Endodermal cell (in vitro differentiated cells): ENCODE results near the gene FAM200B. TPM values are rescaled to one million over a fixed set of nuclear protein-coding genes. Genes with fewer than 3 reads are reported as not detected.

Experiments
- DNase-seq: peaks from one replicate; pipeline ENCODE4 v3.0.0-alpha.2; 2017
- H3K27ac ChIP-seq: 2 replicates; pipeline ENCODE4 v1.5.1; 2013; ENCODE audit warnings: mild to moderate bottlenecking, low read depth, low read length, moderate library complexity
- H3K27me3 ChIP-seq: 2 replicates; pipeline ENCODE4 v1.6.1; 2013; ENCODE audit warnings: mild to moderate bottlenecking, low read length, moderate library complexity; ENCODE audit not compliant: insufficient read depth, control insufficient read depth, poor library complexity, severe bottlenecking
- H3K36me3 ChIP-seq: 2 replicates; pipeline ENCODE4 v1.7.0; 2013; ENCODE audit warnings: mild to moderate bottlenecking, low read length, moderate library complexity; ENCODE audit not compliant: control insufficient read depth, insufficient read depth
- H3K4me1 ChIP-seq: one replicate; pipeline ENCODE4 v1.7.0; 2013; ENCODE audit warnings: low read length; ENCODE audit not compliant: control insufficient read depth, insufficient read depth
- H3K4me3 ChIP-seq: 2 replicates; pipeline ENCODE4 v1.5.1; 2013; ENCODE audit warnings: mild to moderate bottlenecking, low read length, moderate library complexity
- H3K9ac ChIP-seq: 2 replicates; pipeline ENCODE4 v1.6.1; 2013; ENCODE audit warnings: mild to moderate bottlenecking, low read length, moderate library complexity; ENCODE audit not compliant: poor library complexity, severe bottlenecking; ENCODE audit errors: extremely low read depth
- H3K9me3 ChIP-seq: 2 replicates; pipeline ENCODE4 v1.6.1; 2013; ENCODE audit warnings: mild to moderate bottlenecking, low read length, moderate library complexity; ENCODE audit not compliant: control insufficient read depth
- H3K27ac Mint-ChIP-seq: 2 replicates; pipeline ENCODE4 v1.8.0; 2020; ENCODE audit warnings: mixed read lengths
- H3K27me3 Mint-ChIP-seq: 2 replicates; pipeline ENCODE4 v1.8.0; 2021; ENCODE audit warnings: mild to moderate bottlenecking, mixed read lengths; ENCODE audit not compliant: insufficient read depth
- H3K36me3 Mint-ChIP-seq: 2 replicates; pipeline ENCODE4 v1.8.0; 2020; ENCODE audit warnings: low read depth, mixed read lengths
- H3K4me1 Mint-ChIP-seq: 2 replicates; pipeline ENCODE4 v1.8.0; 2020; ENCODE audit warnings: mixed read lengths
- H3K4me3 Mint-ChIP-seq: 2 replicates; pipeline ENCODE4 v1.8.0; 2020; ENCODE audit warnings: mild to moderate bottlenecking, moderate library complexity, mixed read lengths
- H3K9me3 Mint-ChIP-seq: 2 replicates; pipeline ENCODE4 v1.8.0; 2020; ENCODE audit warnings: mild to moderate bottlenecking, mixed read lengths
- WGBS, 2 experiments: methylation state at CpG; one replicate each; pipeline versions ENCODE4 v1.1.5 to v1.1.7; 2013; ENCODE audit warnings: missing lambda C conversion rate in 2 of 2, mixed read lengths in 1 of 2; ENCODE audit not compliant: insufficient coverage in 1 of 2, insufficient read length in 1 of 2; 5-methylcytosine and 5-hydroxymethylcytosine counted together
- total RNA-seq, 2 donors: library from RNA; stranded (reverse); fragmentation: NEBNext Ultra II Directional in 1 of 2; extraction: Animal tissue kit (Norgen Biotek cat#: 25700) in 1 of 2; gene quantifications; 2 replicates in 1 of 2; 3 replicates in 1 of 2; pipeline ENCODE4 v1.2.1, GENCODE V29; 2021
- TF ChIP-seq, protein P1 (sequence below): fragments of 200-600 bp; sonication (generic); conservative IDR thresholded peaks from 2 replicates; pipeline ENCODE4 v1.5.0; 2021; ENCODE audit warnings: antibody characterized with exemption, mild to moderate bottlenecking

FAM200B gene
- total RNA-seq, 2 donors from 2014 or later, result 18.1 to 27.8 TPM

DNA sequence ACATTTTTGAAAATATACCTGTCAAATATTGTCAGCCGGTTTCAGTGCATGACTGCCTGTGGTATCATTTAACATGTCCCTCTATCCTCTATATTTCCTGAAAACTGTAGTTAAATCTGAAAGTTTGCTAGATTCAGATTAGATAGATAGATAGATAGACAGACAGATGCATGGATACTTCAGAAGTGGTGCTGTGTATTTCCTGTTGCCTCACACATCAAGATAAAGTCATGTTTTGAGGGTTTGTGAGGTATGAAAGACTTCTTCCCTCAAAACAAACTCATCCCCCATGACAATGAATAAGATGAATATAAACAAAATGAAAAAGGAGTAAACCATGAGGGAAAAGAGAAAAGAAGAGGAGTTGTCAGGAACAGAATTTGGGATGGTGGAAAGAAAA, 15.2 kb downstream of the FAM200B start:
- no peak overlapping the region for H3K4me3 ChIP-seq
- WGBS, 2 experiments, result 100% methylated on average over 1 of the region's 1 CpG; no CpG with 5 or more reads in 1 of the 2 experiments
- H3K4me1 ChIP-seq, result no peaks in the 10 kb centered on the region
- Mint-ChIP-seq H3K27ac (no peak overlapping the region), H3K27me3 (peaks cover 8% of the 10 kb centered on the region), H3K36me3 (peaks cover 7% of the 10 kb centered on the region), H3K9me3 (peaks cover 38% of the 10 kb centered on the region), H3K4me3 (no peak overlapping the region), H3K4me1 (peaks cover 16% of the 10 kb centered on the region)
- TF ChIP-seq, protein P1, sequence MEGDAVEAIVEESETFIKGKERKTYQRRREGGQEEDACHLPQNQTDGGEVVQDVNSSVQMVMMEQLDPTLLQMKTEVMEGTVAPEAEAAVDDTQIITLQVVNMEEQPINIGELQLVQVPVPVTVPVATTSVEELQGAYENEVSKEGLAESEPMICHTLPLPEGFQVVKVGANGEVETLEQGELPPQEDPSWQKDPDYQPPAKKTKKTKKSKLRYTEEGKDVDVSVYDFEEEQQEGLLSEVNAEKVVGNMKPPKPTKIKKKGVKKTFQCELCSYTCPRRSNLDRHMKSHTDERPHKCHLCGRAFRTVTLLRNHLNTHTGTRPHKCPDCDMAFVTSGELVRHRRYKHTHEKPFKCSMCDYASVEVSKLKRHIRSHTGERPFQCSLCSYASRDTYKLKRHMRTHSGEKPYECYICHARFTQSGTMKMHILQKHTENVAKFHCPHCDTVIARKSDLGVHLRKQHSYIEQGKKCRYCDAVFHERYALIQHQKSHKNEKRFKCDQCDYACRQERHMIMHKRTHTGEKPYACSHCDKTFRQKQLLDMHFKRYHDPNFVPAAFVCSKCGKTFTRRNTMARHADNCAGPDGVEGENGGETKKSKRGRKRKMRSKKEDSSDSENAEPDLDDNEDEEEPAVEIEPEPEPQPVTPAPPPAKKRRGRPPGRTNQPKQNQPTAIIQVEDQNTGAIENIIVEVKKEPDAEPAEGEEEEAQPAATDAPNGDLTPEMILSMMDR, result no peak
- H3K36me3 ChIP-seq, result no peaks in the 10 kb centered on the region
- DNase-seq, result no peak
- H3K27me3 ChIP-seq, result no peaks in the 10 kb centered on the region
- H3K9ac ChIP-seq, result no peak overlapping the region
- peaks cover 37% of the 10 kb centered on the region for H3K9me3 ChIP-seq
- H3K27ac ChIP-seq, result no peak overlapping the region

DNA sequence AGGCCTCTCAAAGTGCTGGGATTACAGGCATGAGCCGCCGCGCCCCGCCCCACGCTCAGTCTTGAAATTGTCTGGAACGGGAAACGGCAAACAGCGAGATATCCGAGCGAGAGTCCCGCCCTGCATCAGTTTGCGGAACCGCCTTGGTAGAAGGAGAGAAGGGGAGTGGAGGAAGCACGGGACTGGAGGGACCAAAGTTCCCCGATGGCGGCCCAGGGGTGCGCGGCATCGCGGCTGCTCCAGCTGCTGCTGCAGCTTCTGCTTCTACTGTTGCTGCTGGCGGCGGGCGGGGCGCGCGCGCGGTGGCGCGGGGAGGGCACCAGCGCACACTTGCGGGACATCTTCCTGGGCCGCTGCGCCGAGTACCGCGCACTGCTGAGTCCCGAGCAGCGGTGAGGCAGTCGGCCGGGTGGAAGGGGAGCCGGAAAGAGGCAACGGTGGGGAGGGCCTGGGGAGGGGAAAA, 21.3 kb downstream of the FAM200B start, which contains the start of gene BST1:
Gene BST1, plus strand, starts transcription at position 125 of the 463 bp plus-strand sequence. Its CDS starts 80 bp downstream, at position 205.
- H3K4me3 ChIP-seq, result no peak within 1 kb of the TSS

DNA sequence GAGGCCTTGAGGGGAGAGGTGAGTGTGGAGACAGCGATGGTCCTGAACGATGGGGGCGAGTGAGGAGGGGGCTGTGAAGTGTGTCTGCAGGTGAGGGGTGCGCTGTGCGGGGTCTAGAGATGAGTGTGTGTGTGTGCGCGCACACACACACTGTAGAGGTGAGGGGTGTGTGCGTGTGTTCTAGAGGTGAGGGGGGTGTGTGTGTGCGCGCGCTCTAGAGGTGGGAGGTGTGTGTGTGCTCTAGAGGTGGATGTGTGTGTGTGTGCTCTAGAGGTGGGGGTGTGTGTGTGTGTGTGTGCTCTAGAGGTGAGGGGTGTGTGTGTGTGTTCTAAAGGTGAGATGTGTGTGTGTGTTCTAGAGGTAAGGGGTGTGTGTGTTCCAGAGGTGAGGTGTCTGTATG, 21.8 kb downstream of the FAM200B start:
- no peak overlapping the region for H3K27ac ChIP-seq
- no peak overlapping the region for H3K4me3 ChIP-seq
- Mint-ChIP-seq H3K4me3 (peak overlapping the region; percentile 60), H3K27ac (no peak overlapping the region), H3K27me3 (peaks cover 25% of the 10 kb centered on the region), H3K4me1 (no peaks in the 10 kb centered on the region), H3K36me3 (peaks cover 4% of the 10 kb centered on the region), H3K9me3 (peaks cover 20% of the 10 kb centered on the region)
- no peaks in the 10 kb centered on the region for H3K27me3 ChIP-seq
- 83 to 94% methylated on average over 3 to 11 of the region's 11 CpGs for WGBS, 2 experiments
- TF ChIP-seq, protein P1, result no peak
- no peak for DNase-seq
- no peaks in the 10 kb centered on the region for H3K4me1 ChIP-seq
- H3K9ac ChIP-seq, result no peak overlapping the region
- peaks cover 8% of the 10 kb centered on the region for H3K9me3 ChIP-seq
- H3K36me3 ChIP-seq, result no peaks in the 10 kb centered on the region

More for the DNA sequence above, 21.3 kb downstream of the FAM200B start, which contains the start of gene BST1:
- Mint-ChIP-seq H3K9me3 (peaks cover 25% of the 10 kb centered on the region), H3K27ac (no peak within 1 kb of the TSS), H3K36me3 (peaks cover 7% of the 10 kb centered on the region), H3K4me1 (no peaks in the 10 kb centered on the region), H3K4me3 (peak within 1 kb of the TSS; percentile 60), H3K27me3 (peaks cover 25% of the 10 kb centered on the region)
- H3K27me3 ChIP-seq, result no peaks in the 10 kb centered on the region
- WGBS, 2 experiments, result 67 to 68% methylated on average over 31 to 43 of the region's 43 CpGs
- TF ChIP-seq, protein P1, result no peak
- no peaks in the 10 kb centered on the region for H3K4me1 ChIP-seq
- peak; percentile 76 for DNase-seq
- no peak within 1 kb of the TSS for H3K27ac ChIP-seq
- H3K9ac ChIP-seq, result no peak within 1 kb of the TSS
- H3K36me3 ChIP-seq, result no peaks in the 10 kb centered on the region
- peaks cover 13% of the 10 kb centered on the region for H3K9me3 ChIP-seq
